T-helper 9 cell (primary cell): ENCODE data around the gene A2M.

Source experiments
- DNase-seq: peaks from one replicate; pipeline ENCODE4 v3.0.0-alpha.2; 2020

A2M gene

GRCh38 chr12:9120487-9121184, 4.9 kb upstream of the A2M start:
- DNase-seq, result no peak

- no peak for DNase-seq
Observed at GRCh38 chr12:9118158-9118557, 2.4 kb upstream of the A2M start.

- no peak for DNase-seq
Observed at GRCh38 chr12:9114946-9115345, 773 bp downstream of the A2M start.

GRCh38 chr12:9113987-9114309, 1.8 kb downstream of the A2M start:
- DNase-seq, result no peak

- no peak for DNase-seq
Observed at GRCh38 chr12:9113296-9113986, 2.3 kb downstream of the A2M start.

GRCh38 chr12:9112076-9112853, 3.5 kb downstream of the A2M start:
- no peak for DNase-seq

GRCh38 chr12:9111525-9111924, 4.2 kb downstream of the A2M start:
- DNase-seq, result no peak

GRCh38 chr12:9109737-9110491, 5.8 kb downstream of the A2M start:
- DNase-seq, result no peak

GRCh38 chr12:9109213-9109522, 6.6 kb downstream of the A2M start:
- DNase-seq, result no peak

GRCh38 chr12:9108504-9109212, 7.1 kb downstream of the A2M start:
- no peak for DNase-seq

GRCh38 chr12:9107542-9107873, 8.2 kb downstream of the A2M start:
- no peak for DNase-seq

GRCh38 chr12:9106610-9107541, 8.8 kb downstream of the A2M start:
- no peak for DNase-seq

- no peak for DNase-seq
Observed at GRCh38 chr12:9106067-9106466, 9.7 kb downstream of the A2M start.

- no peak for DNase-seq
Observed at GRCh38 chr12:9104767-9105423, 10.8 kb downstream of the A2M start.

- DNase-seq, result no peak
Observed at GRCh38 chr12:9104087-9104486, 11.6 kb downstream of the A2M start.

GRCh38 chr12:9103050-9103849, 12.5 kb downstream of the A2M start:
- DNase-seq, result no peak

GRCh38 chr12:9101018-9101687, 14.6 kb downstream of the A2M start:
- DNase-seq, result no peak

GRCh38 chr12:9099552-9100190, 16.0 kb downstream of the A2M start:
- DNase-seq, result no peak

GRCh38 chr12:9098463-9099026, 17.2 kb downstream of the A2M start:
- DNase-seq, result no peak
